Measurements from ENCODE around the gene HPCAL1. TPM values are rescaled to one million over a fixed set of nuclear protein-coding genes. Genes with fewer than 3 reads are reported as not detected.

Gene HPCAL1
- total and polyA plus RNA-seq, 10 of the 15 experiments (the other 5 are each of a cell fraction or from before 2014, with no cell fraction given): 0.40 to 12.8 (median 7.9) TPM

GRCh38 chr2:10317646-10318045 is 14.9 kb downstream of the HPCAL1 start:
- H3K27me3 ChIP-seq (replicated peaks in 1 of 2; ENCODE audit: control insufficient read depth in 2 of 2, insufficient read depth in 2 of 2, low read length in 1 of 2): no peaks in the 10 kb centered on the region
- ChIA-PET POLR2A (interaction anchor here (1.0 kb wide), 1 partner anchor 10 kb away, joined by 3 read pairs; no protein-coding TSS in a partner anchor), RAD21 (ENCODE audit: unreplicated experiment) (interaction anchor here (0.9 kb wide), 1 partner anchor 92 kb away, joined by 5 read pairs; no protein-coding TSS in a partner anchor), CTCF (no interaction called here), SMC1A (ENCODE audit: uncharacterized antibody, unreplicated experiment) (no interaction called here)
- H3K4me1 ChIP-seq (ENCODE audit: control insufficient read depth, insufficient read depth, low read length): no peaks in the 10 kb centered on the region
- H3K9ac ChIP-seq (ENCODE audit: control insufficient read depth, insufficient read depth, low read length): no peak overlapping the region
- no peak for FAIRE-seq
- DNase-seq (ENCODE audit: low read depth, low spot score): no peak
- H3K79me2 ChIP-seq (ENCODE audit: control insufficient read depth, insufficient read depth, low read length): no peaks in the 10 kb centered on the region
- no peak for ATAC-seq
- in situ Hi-C loops (cut with MboI): no loop called here
- H2AFZ ChIP-seq (ENCODE audit: control insufficient read depth, low read depth, low read length): no peak overlapping the region
- H3K4me3 ChIP-seq: no peak overlapping the region
- no peak overlapping the region for H3K27ac ChIP-seq (ENCODE audit: control insufficient read depth, insufficient read depth)
- BruUV-seq (replicated peaks): no TSS peak
- 21% methylated on average over 5 of the region's 5 CpGs for WGBS (ENCODE audit: insufficient coverage, insufficient replicate concordance, low lambda C conversion rate, missing lambda C conversion rate)
- no peak for TF ChIP-seq RB1 (IDR thresholded peaks at IDR 0.05; ENCODE audit: borderline replicate concordance)
- TF ChIP-seq MTA2 (IDR thresholded peaks at IDR 0.05; ENCODE audit: low read depth): no peak
- TF ChIP-seq NFXL1 (IDR thresholded peaks at IDR 0.05; ENCODE audit: borderline replicate concordance): no peak
- no peak for TF ChIP-seq IKZF2 (IDR thresholded peaks at IDR 0.05)
- TF ChIP-seq USF1 (IDR thresholded peaks at IDR 0.05; ENCODE audit: borderline replicate concordance, extremely low read length, insufficient read depth, low read depth, low read length): no peak
- TF ChIP-seq ZBED1 (IDR thresholded peaks at IDR 0.05; ENCODE audit: borderline replicate concordance): no peak
- no peak for TF ChIP-seq YY1 (IDR thresholded peaks at IDR 0.05; ENCODE audit: low read depth, low read length)
- no peak for TF ChIP-seq KDM1A (IDR thresholded peaks at IDR 0.05; ENCODE audit: borderline replicate concordance)
- no peak overlapping the region for H3K4me2 ChIP-seq (ENCODE audit: control insufficient read depth, insufficient read depth)
- H4K20me1 ChIP-seq (ENCODE audit: control insufficient read depth, insufficient read depth): no peaks in the 10 kb centered on the region
- intact Hi-C loops (cut with micrococcal nuclease; ENCODE audit: unreplicated experiment): no loop called here
- H3K9me3 ChIP-seq (replicated peaks; ENCODE audit: control insufficient read depth, insufficient read depth, low read length): no peaks in the 10 kb centered on the region; the same call in 2 of the 3 replicates
- H3K36me3 ChIP-seq (ENCODE audit: control insufficient read depth in 2 of 2, insufficient read depth in 2 of 2, low read length in 1 of 2): no peaks in the 10 kb centered on the region

- intact Hi-C loops (cut with micrococcal nuclease; ENCODE audit: unreplicated experiment) (no loop called here), in situ Hi-C loops (cut with MboI) (no loop called here)
- H3K79me2 ChIP-seq (ENCODE audit: control insufficient read depth, insufficient read depth, low read length): no peaks in the 10 kb centered on the region
- H3K4me2 ChIP-seq (ENCODE audit: control insufficient read depth, insufficient read depth): no peak overlapping the region
- ChIA-PET POLR2A (no interaction called here), RAD21 (ENCODE audit: unreplicated experiment) (no interaction called here), SMC1A (ENCODE audit: uncharacterized antibody, unreplicated experiment) (no interaction called here), CTCF (no interaction called here)
- no peak overlapping the region for H2AFZ ChIP-seq (ENCODE audit: control insufficient read depth, low read depth, low read length)
- no peaks in the 10 kb centered on the region; the same call in 2 of the 3 replicates for H3K9me3 ChIP-seq (replicated peaks; ENCODE audit: control insufficient read depth, insufficient read depth, low read length)
- 64% methylated on average over 13 of the region's 13 CpGs for WGBS (ENCODE audit: insufficient coverage, insufficient replicate concordance, low lambda C conversion rate, missing lambda C conversion rate)
- H3K9ac ChIP-seq (ENCODE audit: control insufficient read depth, insufficient read depth, low read length): no peak overlapping the region
- H3K36me3 ChIP-seq (ENCODE audit: control insufficient read depth in 2 of 2, insufficient read depth in 2 of 2, low read length in 1 of 2): no peaks in the 10 kb centered on the region
- no peaks in the 10 kb centered on the region for H3K4me1 ChIP-seq (ENCODE audit: control insufficient read depth, insufficient read depth, low read length)
- H3K27ac ChIP-seq (ENCODE audit: control insufficient read depth, insufficient read depth): no peak overlapping the region
- DNase-seq (ENCODE audit: low read depth, low spot score): no peak
- no peaks in the 10 kb centered on the region for H4K20me1 ChIP-seq (ENCODE audit: control insufficient read depth, insufficient read depth)
- BruUV-seq (replicated peaks): no TSS peak
- H3K4me3 ChIP-seq: no peak overlapping the region
- no peak for ATAC-seq
- no peaks in the 10 kb centered on the region for H3K27me3 ChIP-seq (replicated peaks in 1 of 2; ENCODE audit: control insufficient read depth in 2 of 2, insufficient read depth in 2 of 2, low read length in 1 of 2)
- no peak for FAIRE-seq
- no peak for TF ChIP-seq EP300 (IDR thresholded peaks at IDR 0.05; ENCODE audit: borderline replicate concordance in 1 of 2, control insufficient read depth in 1 of 2, low read depth in 2 of 2, low read length in 2 of 2)
- no peak for TF ChIP-seq E2F8 (IDR thresholded peaks at IDR 0.05; ENCODE audit: low read depth, partially characterized antibody)
- TF ChIP-seq MYC (IDR thresholded peaks at IDR 0.05; ENCODE audit: insufficient read depth, insufficient read length, insufficient replicate concordance, low read length, severe bottlenecking): no peak
- no peak for TF ChIP-seq RAD51 (IDR thresholded peaks at IDR 0.05)
- no peak for TF ChIP-seq ZNF384 (IDR thresholded peaks at IDR 0.05; ENCODE audit: borderline replicate concordance, low read depth, low read length)
- TF ChIP-seq IKZF2 (IDR thresholded peaks at IDR 0.05): no peak
Measured at GRCh38 chr2:10318345-10318744, 15.6 kb downstream of the HPCAL1 start.
